Measurements from ENCODE around the gene NME5.

GRCh38 chr5:138159666-138160065, 20.4 kb upstream of the NME5 start:
- TF ChIP-seq CTCF (conservative IDR thresholded peaks at IDR 0.05; ENCODE audit: low read length) (no peak), EZH2phosphoT487 (IDR thresholded peaks at IDR 0.05; ENCODE audit: borderline replicate concordance) (no peak)
